Mucosa of descending colon (tissue), 3 donors: ENCODE results near the gene CEP41. TPM values are rescaled to one million over a fixed set of nuclear protein-coding genes. Genes with fewer than 3 reads are reported as not detected.

Experiments used
- ATAC-seq: fragments of 200-7000 bp; cut with Tn5 transposase; one replicate; pipeline ENCODE4 v1.9.1; 2020; ENCODE audit warnings: mild to moderate bottlenecking, moderate library complexity
- DNase-seq, 3 donors: peaks; one replicate each; pipeline ENCODE4 v3.0.0-alpha.2; 2020
- H3K36me3 ChIP-seq: fragments of 200-600 bp; one replicate; pipeline ENCODE4 v1.8.0; 2021; ENCODE audit warnings: low read depth, mild to moderate bottlenecking
- H3K4me1 ChIP-seq: fragments of 200-600 bp; one replicate; pipeline ENCODE4 v1.8.0; 2021; ENCODE audit warnings: low read depth, mild to moderate bottlenecking
- H3K4me3 ChIP-seq: fragments of 200-600 bp; one replicate; pipeline ENCODE4 v1.8.0; 2021; ENCODE audit warnings: mild to moderate bottlenecking
- H3K9me3 ChIP-seq: fragments of 200-600 bp; one replicate; pipeline ENCODE4 v1.8.0; 2021; ENCODE audit warnings: mild to moderate bottlenecking
- intact Hi-C, 2 donors: fragments of 100-400 bp; cut with DNase I in 1 of 2; cut with micrococcal nuclease in 1 of 2; formaldehyde crosslinking; loops; one replicate each; pipeline versions ENCODE4 v1.11.0 to v1.11.1; 2022; cut with DNase I, micrococcal nuclease
- total RNA-seq, 3 donors: library from RNA; stranded (reverse); fragmentation: NEBNext Ultra II Directional in 2 of 3; extraction: Animal tissue kit (Norgen Biotek cat#: 25700) in 2 of 3; gene quantifications; one replicate each; pipeline versions ENCODE4 v1.2.1 to v1.2.4, GENCODE V29; 2021 to 2023
- TF ChIP-seq, protein P1 (sequence below): fragments of 200-600 bp; IDR thresholded peaks from one replicate; pipeline ENCODE4 v1.8.0; 2022; ENCODE audit warnings: antibody characterized with exemption, mild to moderate bottlenecking
- donor health status: DM: no; HTN: no; CAD: no; lungs with moderate emphysema.
- donor health status: DM: no; HTN: no; CAD: no.
- donor health status: DM: no; HTN: yes; CAD: no.

Gene CEP41
- total RNA-seq, 3 donors from 2014 or later = 6.4 to 8.3 (median 6.6) TPM

DNA sequence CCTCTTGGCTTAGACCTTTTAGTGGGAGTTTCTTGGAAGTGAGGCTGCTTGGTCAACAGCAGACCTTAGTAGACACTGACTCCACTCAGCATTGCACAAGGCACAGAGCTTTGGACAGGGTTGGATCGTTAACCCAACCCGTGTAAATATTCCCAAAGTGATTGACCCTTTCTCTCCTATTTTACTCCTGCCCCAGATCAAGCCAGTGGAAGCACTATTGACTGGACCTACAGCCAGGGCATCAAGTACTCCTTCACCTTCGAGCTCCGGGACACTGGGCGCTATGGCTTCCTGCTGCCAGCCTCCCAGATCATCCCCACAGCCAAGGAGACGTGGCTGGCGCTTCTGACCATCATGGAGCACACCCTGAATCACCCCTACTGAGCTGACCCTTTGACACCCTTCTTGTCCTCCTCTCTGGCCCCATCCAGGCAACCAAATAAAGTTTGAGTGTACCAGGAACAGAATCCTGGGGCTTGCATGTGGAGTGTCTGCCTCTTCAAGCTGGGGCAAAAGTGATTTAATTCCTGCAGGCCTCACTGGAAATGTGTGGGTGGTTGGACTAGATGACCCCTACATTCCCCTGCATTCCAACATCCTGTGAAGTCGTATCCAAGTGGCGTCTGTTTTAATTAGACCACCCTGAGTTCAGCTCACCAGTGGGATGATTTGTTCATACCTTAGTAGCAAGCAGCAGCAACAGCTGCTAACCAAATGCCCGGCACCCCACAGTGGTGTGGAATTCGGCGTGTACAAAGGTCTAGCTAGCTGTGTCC lies 53.0 kb downstream of the CEP41 start:
- Histone ChIP-seq H3K9me3 (no peaks in the 10 kb centered on the region), H3K36me3 (no peaks in the 10 kb centered on the region), H3K4me1 (no peaks in the 10 kb centered on the region), H3K4me3 (no peak overlapping the region)
- TF ChIP-seq, protein P1, sequence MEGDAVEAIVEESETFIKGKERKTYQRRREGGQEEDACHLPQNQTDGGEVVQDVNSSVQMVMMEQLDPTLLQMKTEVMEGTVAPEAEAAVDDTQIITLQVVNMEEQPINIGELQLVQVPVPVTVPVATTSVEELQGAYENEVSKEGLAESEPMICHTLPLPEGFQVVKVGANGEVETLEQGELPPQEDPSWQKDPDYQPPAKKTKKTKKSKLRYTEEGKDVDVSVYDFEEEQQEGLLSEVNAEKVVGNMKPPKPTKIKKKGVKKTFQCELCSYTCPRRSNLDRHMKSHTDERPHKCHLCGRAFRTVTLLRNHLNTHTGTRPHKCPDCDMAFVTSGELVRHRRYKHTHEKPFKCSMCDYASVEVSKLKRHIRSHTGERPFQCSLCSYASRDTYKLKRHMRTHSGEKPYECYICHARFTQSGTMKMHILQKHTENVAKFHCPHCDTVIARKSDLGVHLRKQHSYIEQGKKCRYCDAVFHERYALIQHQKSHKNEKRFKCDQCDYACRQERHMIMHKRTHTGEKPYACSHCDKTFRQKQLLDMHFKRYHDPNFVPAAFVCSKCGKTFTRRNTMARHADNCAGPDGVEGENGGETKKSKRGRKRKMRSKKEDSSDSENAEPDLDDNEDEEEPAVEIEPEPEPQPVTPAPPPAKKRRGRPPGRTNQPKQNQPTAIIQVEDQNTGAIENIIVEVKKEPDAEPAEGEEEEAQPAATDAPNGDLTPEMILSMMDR = no peak
- intact Hi-C loops = no loop called here
- ATAC-seq (no peak), DNase-seq (no peak)

DNA sequence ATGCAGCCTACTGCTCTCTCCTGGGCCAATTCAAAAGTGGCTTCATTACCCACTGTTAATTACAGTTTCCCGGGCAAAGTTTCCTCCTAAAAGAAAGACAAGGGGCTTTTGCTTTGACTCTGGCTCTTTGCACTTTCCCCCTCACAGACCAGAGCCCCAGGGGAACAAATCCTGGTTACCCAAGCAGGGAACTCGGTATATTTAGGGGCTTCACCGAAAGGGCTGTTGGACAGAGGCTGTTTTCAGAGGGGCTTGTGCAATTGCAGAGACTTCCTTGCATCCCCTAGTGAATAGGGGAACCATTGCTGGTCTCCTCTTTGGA lies 53.5 kb downstream of the CEP41 start:
- Histone ChIP-seq H3K9me3 (no peaks in the 10 kb centered on the region), H3K4me3 (no peak overlapping the region), H3K4me1 (no peaks in the 10 kb centered on the region), H3K36me3 (no peaks in the 10 kb centered on the region)
- intact Hi-C loops = no loop called here
- ATAC-seq (no peak), DNase-seq (no peak)
- TF ChIP-seq, protein P1 = no peak

DNA sequence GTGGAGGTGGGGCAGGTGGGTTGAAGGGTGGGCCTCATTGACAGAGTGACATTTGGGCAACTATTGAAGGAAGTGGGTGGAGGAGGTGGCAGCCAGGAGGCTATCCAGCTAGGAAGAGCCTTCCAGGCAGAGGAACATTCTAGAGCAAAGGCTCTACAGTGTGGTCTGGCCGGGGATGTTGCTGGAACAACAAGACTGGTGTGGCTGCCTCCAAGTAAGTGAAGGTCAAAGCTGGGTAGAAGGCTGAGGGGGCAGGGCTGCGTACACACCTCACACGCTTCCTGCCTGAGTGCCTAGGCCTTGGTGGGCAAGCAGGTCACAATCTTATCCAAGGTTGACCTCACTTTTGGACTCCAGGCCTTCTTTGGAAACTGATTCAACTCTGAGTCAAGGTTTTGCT lies 53.9 kb downstream of the CEP41 start:
- no peak for ATAC-seq
- H3K4me1 ChIP-seq = no peaks in the 10 kb centered on the region
- H3K36me3 ChIP-seq = no peaks in the 10 kb centered on the region
- DNase-seq = no peak
- TF ChIP-seq, protein P1 = no peak
- no peaks in the 10 kb centered on the region for H3K9me3 ChIP-seq
- intact Hi-C loops = no loop called here
- no peak overlapping the region for H3K4me3 ChIP-seq

DNA sequence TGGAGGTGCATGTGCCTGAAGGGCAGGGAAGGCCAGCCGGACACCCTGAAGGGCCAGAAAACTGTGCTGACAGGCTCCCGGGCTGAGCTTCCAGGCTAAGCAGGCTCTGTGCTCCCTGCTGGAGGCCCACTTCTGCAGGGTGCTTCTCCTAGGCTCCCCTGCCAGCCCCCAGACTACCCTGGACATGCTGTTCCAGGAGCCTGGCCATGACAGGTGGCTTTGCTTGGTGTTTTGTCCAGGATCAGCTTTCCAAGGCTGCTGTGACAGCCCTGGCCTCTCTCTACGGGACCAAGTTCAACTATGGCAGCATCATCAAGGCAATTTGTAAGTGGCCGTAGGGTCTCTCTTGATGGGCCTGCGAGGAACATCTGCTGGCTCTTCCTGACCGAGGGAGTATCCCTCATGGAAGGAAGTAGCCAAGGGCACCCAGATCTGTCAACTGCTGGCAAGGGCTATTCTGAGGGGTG lies 55.2 kb downstream of the CEP41 start:
- no peaks in the 10 kb centered on the region for H3K9me3 ChIP-seq
- no peaks in the 10 kb centered on the region for H3K4me1 ChIP-seq
- intact Hi-C loops = no loop called here
- DNase-seq = no peak
- no peak overlapping the region for H3K4me3 ChIP-seq
- no peaks in the 10 kb centered on the region for H3K36me3 ChIP-seq
- ATAC-seq = no peak
- TF ChIP-seq, protein P1 = no peak

DNA sequence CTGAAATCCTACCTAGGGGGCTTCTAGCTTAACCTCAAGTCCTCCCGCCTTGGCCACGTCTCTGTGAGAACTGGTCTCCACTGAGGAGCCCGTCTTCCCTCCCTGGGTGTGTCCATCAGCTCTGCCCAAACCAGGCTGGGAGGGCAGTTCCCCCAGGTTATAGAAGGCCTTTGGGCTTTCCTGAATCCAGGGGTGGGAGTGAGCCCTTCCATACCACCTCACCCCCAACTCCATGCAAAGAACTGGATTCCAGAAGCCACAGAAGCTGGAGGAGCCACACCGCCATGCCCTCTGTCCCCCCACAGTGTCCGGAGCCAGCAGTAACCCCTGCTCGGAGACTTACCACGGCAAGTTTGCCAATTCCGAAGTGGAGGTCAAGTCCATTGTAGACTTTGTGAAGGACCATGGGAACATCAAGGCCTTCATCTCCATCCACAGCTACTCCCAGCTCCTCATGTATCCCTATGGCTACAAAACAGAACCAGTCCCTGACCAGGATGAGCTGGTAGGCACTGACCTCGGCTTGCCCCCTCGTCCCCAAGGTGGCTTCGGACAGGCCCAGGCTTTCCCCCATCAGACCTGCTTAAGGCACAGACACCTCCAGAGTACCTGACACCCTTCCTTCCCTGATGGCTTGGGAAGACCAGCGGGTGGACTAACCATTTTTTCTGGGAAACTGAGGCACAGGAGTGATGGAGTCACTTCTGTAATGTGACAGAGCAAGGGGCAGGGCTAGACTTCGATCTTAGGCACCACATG lies 55.8 kb downstream of the CEP41 start:
- no peaks in the 10 kb centered on the region for H3K4me1 ChIP-seq
- ATAC-seq (no peak), DNase-seq (no peak)
- TF ChIP-seq, protein P1 = no peak
- no peak overlapping the region for H3K4me3 ChIP-seq
- no peaks in the 10 kb centered on the region for H3K36me3 ChIP-seq
- no peaks in the 10 kb centered on the region for H3K9me3 ChIP-seq
- intact Hi-C loops = no loop called here
